K562 (cell line): Measurements from ENCODE around the gene TERT. TPM values are rescaled to one million over a fixed set of nuclear protein-coding genes. Genes with fewer than 3 reads are reported as not detected.
"Not testable (repeated sequence)": the region's sequence is repeated elsewhere in the genome, so short reads cannot be mapped to it uniquely, and the experiment has no call there.

Experiments used
- ATAC-seq: fragments of 200-7000 bp; cut with Tn5 transposase; 3 replicates; pipeline ENCODE4 v1.9.1; 2020; ENCODE audit warnings: moderate library complexity
- BruUV-seq: library from RNA; stranded (reverse); fragments of 400-500 nt; replicated peaks from 2 replicates; lab custom pipeline; 2021; lab: Mats Ljungman, UMichigan
- CTCF ChIA-PET: fragments of 300-600 bp; formaldehyde crosslinking; extraction: SDS; loops from one replicate; lab custom pipeline; 2021; ENCODE audit warnings: low intra/inter-chr PET ratio; lab: Yijun Ruan, JAX
- POLR2A ChIA-PET: fragments of 300-600, 350-650 bp; sonication (Branson Sonifier 250); formaldehyde crosslinking; extraction: SDS; loops from one replicate; lab custom pipeline; 2021; ENCODE audit warnings: antibody characterized with exemption, inconsistent platforms; lab: Yijun Ruan, JAX
- DNase-seq, 4 experiments: peaks; one replicate each; pipeline versions ENCODE4 v3.0.0 to v3.0.0-alpha.2; 2011 to 2018; ENCODE audit warnings: low spot score in 3 of 4, mixed read lengths in 3 of 4; ENCODE audit errors: extremely low read depth in 1 of 4
- FAIRE-seq: peaks from 2 replicates; lab custom pipeline; 2011; peaks lifted over from hg19 to GRCh38; lab: Jason Lieb, UNC
- H2AFZ ChIP-seq: 2 replicates; pipeline ENCODE4 v1.6.0; 2011; ENCODE audit warnings: low read depth, low read length, control low read depth, inconsistent platforms
- H3K27ac ChIP-seq: fragments of 200-600 bp; 3 replicates; pipeline ENCODE4 v1.8.0; 2011; ENCODE audit warnings: low read depth, mild to moderate bottlenecking, control low read depth, inconsistent platforms, low read length, moderate library complexity, mixed read lengths; ENCODE audit errors: extremely low read depth
- H3K27me3 ChIP-seq, 2 experiments: fragments of 300-600 bp in 1 of 2; 2 replicates in 1 of 2; 3 replicates in 1 of 2; pipeline versions ENCODE4 v1.6.0 to v1.8.0; 2011; ENCODE audit warnings: inconsistent platforms in 2 of 2, low read length in 2 of 2, mild to moderate bottlenecking in 1 of 2, mixed read lengths in 1 of 2, moderate library complexity in 1 of 2; ENCODE audit not compliant: control insufficient read depth in 2 of 2, insufficient read depth in 2 of 2
- H3K36me3 ChIP-seq: fragments of 300-600 bp; 3 replicates; pipeline ENCODE4 v1.8.0; 2011; ENCODE audit warnings: mild to moderate bottlenecking, low read length, inconsistent platforms; ENCODE audit not compliant: control insufficient read depth, insufficient read depth
- H3K4me1 ChIP-seq, 2 experiments: fragments of 200-600 bp in 1 of 2; replicated peaks in 1 of 2; 2 replicates in 1 of 2; 3 replicates in 1 of 2; pipeline versions ENCODE4 v1.5.1 to v1.8.0; 2011; ENCODE audit warnings: inconsistent platforms in 2 of 2, low read length in 2 of 2, mild to moderate bottlenecking in 1 of 2, mixed read lengths in 1 of 2, moderate library complexity in 1 of 2; ENCODE audit not compliant: control insufficient read depth in 2 of 2, insufficient read depth in 2 of 2
- H3K4me2 ChIP-seq: 2 replicates; pipeline ENCODE4 v1.6.1; 2011; ENCODE audit warnings: low read length, control low read depth, inconsistent platforms, mixed read lengths; ENCODE audit not compliant: insufficient read depth
- H3K4me3 ChIP-seq: fragments of 200-600 bp; sonication (generic), shearing (Covaris generic); 2 replicates; pipeline ENCODE4 v1.5.1; 2016; ENCODE audit warnings: control low read depth, inconsistent platforms
- H3K79me2 ChIP-seq: fragments of 200-600 bp; 3 replicates; pipeline ENCODE4 v1.8.0; 2011; ENCODE audit warnings: low read length, inconsistent platforms; ENCODE audit not compliant: control insufficient read depth, insufficient read depth
- H3K9ac ChIP-seq, 2 experiments: 2 replicates each; pipeline versions ENCODE4 v1.6.0 to v1.6.1; 2011; ENCODE audit warnings: low read depth in 2 of 2, low read length in 2 of 2, control low read depth in 1 of 2, inconsistent platforms in 1 of 2, mild to moderate bottlenecking in 1 of 2, mixed read lengths in 1 of 2; ENCODE audit not compliant: insufficient read depth in 1 of 2
- H3K9me1 ChIP-seq: one replicate; pipeline ENCODE4 v1.6.0; 2011; ENCODE audit warnings: inconsistent platforms, mild to moderate bottlenecking, low read length, moderate library complexity; ENCODE audit not compliant: control insufficient read depth, insufficient read depth
- H3K9me3 ChIP-seq: replicated peaks from 2 replicates; pipeline ENCODE4 v1.5.1; 2011; ENCODE audit warnings: low read depth, low read length, inconsistent platforms; ENCODE audit not compliant: control insufficient read depth, insufficient read depth
- H4K20me1 ChIP-seq: replicated peaks from 2 replicates; pipeline ENCODE4 v1.6.1; 2011; ENCODE audit warnings: low read length, inconsistent platforms, mixed read lengths; ENCODE audit not compliant: control insufficient read depth, insufficient read depth
- CBX5 ChIP-seq: IDR thresholded peaks from 2 replicates; pipeline ENCODE4 v1.6.1; 2014; ENCODE audit warnings: low read depth, borderline replicate concordance
- MED1 ChIP-seq: sonication (generic); formaldehyde crosslinking; IDR thresholded peaks from 2 replicates; pipeline ENCODE4 v1.8.1; 2023; ENCODE audit warnings: missing genetic modification reagents, borderline replicate concordance
- POLR2G ChIP-seq: fragments of 200-400 bp; formaldehyde crosslinking; IDR thresholded peaks from 2 replicates; pipeline ENCODE4 v1.6.1; 2017; ENCODE audit warnings: low read depth, mild to moderate bottlenecking, antibody characterized with exemption, low read length, moderate library complexity
- ZNF316 ChIP-seq: fragments of 450-650 bp; IDR thresholded peaks from 2 replicates; pipeline ENCODE4 v1.6.1; 2016
- WGBS: fragments of 100-300 bp; shearing (Covaris generic); methylation state at CpG from one replicate; pipeline ENCODE4 v1.1.6; 2016; ENCODE audit warnings: low coverage, mixed read lengths; ENCODE audit not compliant: insufficient coverage; ENCODE audit errors: missing lambda C conversion rate; 5-methylcytosine and 5-hydroxymethylcytosine counted together
- in situ Hi-C: fragments of 300-500 bp; cut with MboI; formaldehyde crosslinking; loops from 4 replicates; pipeline ENCODE4 v1.15.0; 2018; ENCODE audit warnings: inconsistent platforms, mixed read lengths
- intact Hi-C: fragments of 100-400 bp; cut with micrococcal nuclease; formaldehyde crosslinking; loops from 2 replicates; pipeline ENCODE4 v1.14.2; 2022
- polyA plus RNA-seq, 8 experiments: library from polyadenylated mRNA; depleted of rRNA in 4 of 8; stranded (reverse) in 5 of 8; unstranded in 3 of 8; fragments of >200 nt; fragmentation: Nextera tagmentation in 2 of 8; fragmentation: Illumina TruSeq in 1 of 8; extraction: Ambion mirVana in 2 of 8; extraction: Trizol in 1 of 8; gene quantifications; 2 replicates each; pipeline versions ENCODE4 v1.2.1 to v1.2.3, GENCODE V29; 2011 to 2014; ENCODE audit warnings: inconsistent platforms in 1 of 8, missing spikeins in 1 of 8
- total RNA-seq, 7 experiments: library from RNA; depleted of rRNA in 6 of 7; stranded (reverse); fragments of >200 nt in 6 of 7; fragmentation: Illumina TruSeq in 2 of 7; extraction: Trizol in 2 of 7; gene quantifications; 2 replicates each; pipeline versions ENCODE4 v1.2.1 to v1.2.3, GENCODE V29; 2011 to 2021; ENCODE audit warnings: low replicate concordance in 1 of 7
- TF ChIP-seq, protein P1 (sequence below): sonication (generic); formaldehyde crosslinking; IDR thresholded peaks from 2 replicates; pipeline ENCODE4 v1.5.0; 2020; ENCODE audit warnings: missing genetic modification reagents
- TF ChIP-seq, protein P2 (sequence below): sonication (generic); formaldehyde crosslinking; IDR thresholded peaks from 2 replicates; pipeline ENCODE4 v1.9.0; 2022; ENCODE audit warnings: mild to moderate bottlenecking, missing genetic modification reagents

The TERT gene
- total and polyA plus RNA-seq, 9 of the 15 experiments (the other 6 are each of a cell fraction or from before 2014, with no cell fraction given): 0.08 to 4.5 (median 0.98) TPM; not detected in 1

DNA sequence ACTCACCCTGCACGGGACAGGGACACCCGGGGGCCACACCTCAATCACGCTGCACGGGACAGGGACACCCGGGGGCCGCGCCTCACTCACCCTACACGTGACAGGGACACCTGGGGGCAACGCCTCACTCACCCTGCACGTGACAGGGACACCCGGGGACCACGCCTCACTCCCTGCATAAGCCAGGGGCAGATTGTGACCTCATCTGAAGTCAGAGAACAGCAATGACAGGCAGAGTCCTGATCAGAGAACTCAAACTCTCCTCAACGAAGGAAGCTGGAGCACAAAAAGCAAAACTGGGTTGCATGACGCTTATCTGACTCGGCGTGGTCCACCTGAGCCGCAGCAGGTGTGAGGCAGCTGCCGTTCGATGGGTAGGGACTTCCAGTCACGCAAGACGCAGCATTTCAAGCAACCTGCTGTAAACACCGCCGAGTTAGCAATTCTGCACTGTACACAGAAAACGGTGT is 3.2 kb downstream of the TERT start:
- H3K4me1 ChIP-seq: peaks cover 0 to 60% of the 10 kb centered on the region in 2 experiments; a peak in 2 of 5 replicates
- H2AFZ ChIP-seq: no peak overlapping the region
- peaks cover 9% of the 10 kb centered on the region; the same call in 1 of the 2 replicates for H4K20me1 ChIP-seq
- H3K36me3 ChIP-seq: no peaks in the 10 kb centered on the region
- no peaks in the 10 kb centered on the region for H3K9me3 ChIP-seq
- ChIA-PET CTCF (no interaction called here), POLR2A (no interaction called here)
- peaks cover 9 to 51% of the 10 kb centered on the region in 2 experiments; a peak in 4 of 5 replicates for H3K27me3 ChIP-seq
- no peak overlapping the region for H3K4me2 ChIP-seq
- no peak overlapping the region for H3K27ac ChIP-seq
- H3K9ac ChIP-seq: peak overlapping the region in 1 of 2 experiments; percentile 75; a peak in 2 of 4 replicates
- no peaks in the 10 kb centered on the region for H3K79me2 ChIP-seq
- WGBS: 26% methylated on average over 22 of the region's 24 CpGs
- H3K4me3 ChIP-seq: no peak overlapping the region
- no peaks in the 10 kb centered on the region for H3K9me1 ChIP-seq
- intact Hi-C loops: no loop called here
- TF ChIP-seq, protein P1, sequence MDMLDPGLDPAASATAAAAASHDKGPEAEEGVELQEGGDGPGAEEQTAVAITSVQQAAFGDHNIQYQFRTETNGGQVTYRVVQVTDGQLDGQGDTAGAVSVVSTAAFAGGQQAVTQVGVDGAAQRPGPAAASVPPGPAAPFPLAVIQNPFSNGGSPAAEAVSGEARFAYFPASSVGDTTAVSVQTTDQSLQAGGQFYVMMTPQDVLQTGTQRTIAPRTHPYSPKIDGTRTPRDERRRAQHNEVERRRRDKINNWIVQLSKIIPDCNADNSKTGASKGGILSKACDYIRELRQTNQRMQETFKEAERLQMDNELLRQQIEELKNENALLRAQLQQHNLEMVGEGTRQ (CRISPR knock-in tag): peak; percentile 19; the same call in 1 of the 2 replicates
- TF ChIP-seq, protein P2, sequence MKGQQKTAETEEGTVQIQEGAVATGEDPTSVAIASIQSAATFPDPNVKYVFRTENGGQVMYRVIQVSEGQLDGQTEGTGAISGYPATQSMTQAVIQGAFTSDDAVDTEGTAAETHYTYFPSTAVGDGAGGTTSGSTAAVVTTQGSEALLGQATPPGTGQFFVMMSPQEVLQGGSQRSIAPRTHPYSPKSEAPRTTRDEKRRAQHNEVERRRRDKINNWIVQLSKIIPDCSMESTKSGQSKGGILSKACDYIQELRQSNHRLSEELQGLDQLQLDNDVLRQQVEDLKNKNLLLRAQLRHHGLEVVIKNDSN (CRISPR knock-in tag): peak; percentile 77
- TF ChIP-seq POLR2G (0 out of 2 replicates have a peak, but pooled peaks have one; percentile 16), MED1 (CRISPR knock-in tag) (no peak), ZNF316 (0 out of 2 replicates have a peak, but pooled peaks have one; percentile 25), CBX5 (no peak)
- TF ChIP-seq, all 486 proteins: peak for 4
- ATAC-seq (no peak), FAIRE-seq (no peak), DNase-seq (no peak)
- in situ Hi-C loops: no loop called here
- BruUV-seq: no TSS peak

DNA sequence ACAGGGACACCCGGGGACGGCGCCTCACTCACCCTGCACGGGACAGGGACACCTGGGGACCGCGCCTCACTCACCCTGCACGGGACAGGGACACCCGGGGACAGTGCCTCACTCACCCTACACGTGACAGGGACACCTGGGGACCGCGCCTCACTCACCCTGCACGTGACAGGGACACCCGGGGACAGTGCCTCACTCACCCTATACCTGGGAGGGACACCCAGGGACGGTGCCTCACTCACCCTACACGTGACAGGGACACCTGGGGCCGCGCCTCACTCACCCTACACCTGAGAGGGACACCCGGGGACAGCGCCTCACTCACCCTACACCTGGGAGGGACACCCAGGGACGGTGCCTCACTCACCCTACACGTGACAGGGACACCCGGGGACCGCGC is 3.9 kb downstream of the TERT start:
- BruUV-seq, intact Hi-C loops: not testable (repeated sequence)

DNA sequence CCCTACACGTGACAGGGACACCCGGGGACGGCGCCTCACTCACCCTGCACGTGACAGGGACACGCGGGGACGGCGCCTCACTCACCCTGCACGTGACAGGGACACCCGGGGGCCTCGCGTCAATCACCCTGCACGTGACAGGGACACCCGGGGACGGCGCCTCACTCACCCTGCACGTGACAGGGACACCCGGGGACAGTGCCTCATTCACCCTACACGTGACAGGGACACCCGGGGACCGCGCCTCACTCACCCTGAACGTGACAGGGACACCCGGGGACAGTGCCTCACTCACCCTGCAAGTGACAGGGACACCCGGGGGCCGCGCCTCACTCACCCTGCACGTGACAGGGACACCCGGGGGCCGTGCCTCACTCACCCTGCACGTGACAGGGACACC is 5.3 kb downstream of the TERT start:
- intact Hi-C loops, H3K4me3 ChIP-seq, in situ Hi-C loops, H3K9me3 ChIP-seq, H3K36me3 ChIP-seq, POLR2A ChIA-PET, DNase-seq, ATAC-seq, H3K9me1 ChIP-seq, H3K9ac ChIP-seq, H3K4me2 ChIP-seq, CTCF ChIA-PET, BruUV-seq, FAIRE-seq, H3K27ac ChIP-seq, H2AFZ ChIP-seq, H4K20me1 ChIP-seq, H3K79me2 ChIP-seq: not testable (repeated sequence)
- Histone ChIP-seq H3K4me1 (peaks cover 0 to 47% of the 10 kb centered on the region in 2 experiments; a peak in 2 of 5 replicates), H3K27me3 (peaks cover 9 to 59% of the 10 kb centered on the region in 2 experiments)
- 32% methylated on average over 15 of the region's 32 CpGs for WGBS

More for the DNA sequence above, 3.9 kb downstream of the TERT start:
- H4K20me1 ChIP-seq, CTCF ChIA-PET, FAIRE-seq, H3K27ac ChIP-seq, H3K36me3 ChIP-seq, DNase-seq, in situ Hi-C loops, H3K9me3 ChIP-seq, H3K79me2 ChIP-seq, H3K4me2 ChIP-seq, H2AFZ ChIP-seq, POLR2A ChIA-PET, H3K4me3 ChIP-seq, H3K9me1 ChIP-seq, ATAC-seq, H3K9ac ChIP-seq: not testable (repeated sequence)
- 41% methylated on average over 20 of the region's 24 CpGs for WGBS
- Histone ChIP-seq H3K27me3 (peaks cover 8 to 57% of the 10 kb centered on the region in 2 experiments), H3K4me1 (peaks cover 0 to 60% of the 10 kb centered on the region in 2 experiments; a peak in 2 of 5 replicates)
